ENCODE results near the gene USP10. TPM values are rescaled to one million over a fixed set of nuclear protein-coding genes. Genes with fewer than 3 reads are reported as not detected.

The USP10 gene
- total RNA-seq, 1 donor: 61.7 TPM

- no peak for DNase-seq (ENCODE audit: low read depth)
- TF ChIP-seq CTCF (IDR thresholded peaks at IDR 0.05; ENCODE audit: insufficient read depth, low read length): no peak
- H3K4me3 ChIP-seq (ENCODE audit: low read depth, low read length): no peak overlapping the region
Observed at GRCh38 chr16:84768061-84768807, 68.4 kb downstream of the USP10 start.

- TF ChIP-seq CTCF (IDR thresholded peaks at IDR 0.05; ENCODE audit: insufficient read depth, low read length): no peak
- no peak overlapping the region for H3K4me3 ChIP-seq (ENCODE audit: low read depth, low read length)
- no peak for DNase-seq (ENCODE audit: low read depth)
Observed at GRCh38 chr16:84768808-84769197, 69.0 kb downstream of the USP10 start.

GRCh38 chr16:84769416-84769815 is 69.6 kb downstream of the USP10 start:
- no peak overlapping the region for H3K4me3 ChIP-seq (ENCODE audit: low read depth, low read length)
- TF ChIP-seq CTCF (IDR thresholded peaks at IDR 0.05; ENCODE audit: insufficient read depth, low read length): no peak
- no peak for DNase-seq (ENCODE audit: low read depth)

DNA sequence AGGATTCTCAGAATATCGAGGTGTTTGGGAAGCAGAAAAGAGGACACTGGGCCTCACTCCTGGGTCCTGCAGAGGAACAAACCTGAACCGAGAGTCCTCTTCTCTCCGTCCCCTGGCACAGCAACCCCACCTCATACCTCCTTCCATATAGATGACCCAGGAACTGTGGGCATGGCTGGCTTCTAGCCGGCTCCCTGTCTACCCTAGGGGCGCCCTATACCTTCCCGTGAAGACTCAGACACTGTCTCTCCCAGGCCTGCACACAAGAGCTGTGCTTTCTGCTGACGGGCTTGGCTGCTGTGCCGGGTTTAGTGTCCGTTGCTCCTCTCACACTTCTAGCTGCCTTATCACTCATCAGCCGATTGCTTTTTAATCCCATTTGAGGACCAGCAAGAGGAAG is 73.5 kb downstream of the USP10 start:
- no peak for DNase-seq (ENCODE audit: low read depth)
- H3K4me3 ChIP-seq (ENCODE audit: low read depth, low read length): no peak overlapping the region
- TF ChIP-seq CTCF (IDR thresholded peaks at IDR 0.05; ENCODE audit: insufficient read depth, low read length): no peak

GRCh38 chr16:84774810-84775209 is 75.0 kb downstream of the USP10 start:
- peak; percentile 89 for DNase-seq (ENCODE audit: low read depth)
- no peak for TF ChIP-seq CTCF (IDR thresholded peaks at IDR 0.05; ENCODE audit: insufficient read depth, low read length)
- no peak overlapping the region for H3K4me3 ChIP-seq (ENCODE audit: low read depth, low read length)

- no peak for TF ChIP-seq CTCF (IDR thresholded peaks at IDR 0.05; ENCODE audit: insufficient read depth, low read length)
Observed at GRCh38 chr16:84775262-84775810, 75.5 kb downstream of the USP10 start.

More at GRCh38 chr16:84775262-84775810, 75.5 kb downstream of the USP10 start:
- DNase-seq (ENCODE audit: low read depth): no peak
- no peak overlapping the region for H3K4me3 ChIP-seq (ENCODE audit: low read depth, low read length)

Measured in fibroblast of the aortic adventitia (primary cell).